Fibroblast of lung (primary cell): Measurements from ENCODE around the gene SPDYE16.

Source experiments
- EZH2 ChIP-seq: IDR thresholded peaks from 2 replicates; pipeline ENCODE4 v1.5.1; 2012; ENCODE audit warnings: low read length, control low read depth, mild to moderate bottlenecking; ENCODE audit errors: missing control alignments
- TF ChIP-seq, protein P1 (sequence below), 2 donors: IDR thresholded peaks in 1 of 2; conservative IDR thresholded peaks in 1 of 2; 1 replicate in 1 of 2; 2 replicates in 1 of 2; pipeline ENCODE4 v1.5.1; 2011 to 2012; ENCODE audit warnings: low read length in 2 of 2, control low read depth in 1 of 2, inconsistent platforms in 1 of 2, low read depth in 1 of 2, mild to moderate bottlenecking in 1 of 2

GRCh38 chr7:76515999-76516443 is 27.1 kb downstream of the SPDYE16 start:
- TF ChIP-seq, protein P1, sequence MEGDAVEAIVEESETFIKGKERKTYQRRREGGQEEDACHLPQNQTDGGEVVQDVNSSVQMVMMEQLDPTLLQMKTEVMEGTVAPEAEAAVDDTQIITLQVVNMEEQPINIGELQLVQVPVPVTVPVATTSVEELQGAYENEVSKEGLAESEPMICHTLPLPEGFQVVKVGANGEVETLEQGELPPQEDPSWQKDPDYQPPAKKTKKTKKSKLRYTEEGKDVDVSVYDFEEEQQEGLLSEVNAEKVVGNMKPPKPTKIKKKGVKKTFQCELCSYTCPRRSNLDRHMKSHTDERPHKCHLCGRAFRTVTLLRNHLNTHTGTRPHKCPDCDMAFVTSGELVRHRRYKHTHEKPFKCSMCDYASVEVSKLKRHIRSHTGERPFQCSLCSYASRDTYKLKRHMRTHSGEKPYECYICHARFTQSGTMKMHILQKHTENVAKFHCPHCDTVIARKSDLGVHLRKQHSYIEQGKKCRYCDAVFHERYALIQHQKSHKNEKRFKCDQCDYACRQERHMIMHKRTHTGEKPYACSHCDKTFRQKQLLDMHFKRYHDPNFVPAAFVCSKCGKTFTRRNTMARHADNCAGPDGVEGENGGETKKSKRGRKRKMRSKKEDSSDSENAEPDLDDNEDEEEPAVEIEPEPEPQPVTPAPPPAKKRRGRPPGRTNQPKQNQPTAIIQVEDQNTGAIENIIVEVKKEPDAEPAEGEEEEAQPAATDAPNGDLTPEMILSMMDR (conservative IDR thresholded peaks at IDR 0.05 in 1 of 2, IDR thresholded peaks at IDR 0.05 in 1 of 2; ENCODE audit: low read depth in 1 of 2, low read length in 2 of 2): no peak
- no peak for TF ChIP-seq EZH2
